Measurements from ENCODE around the gene EVX2. TPM values are rescaled to one million over a fixed set of nuclear protein-coding genes. Genes with fewer than 3 reads are reported as not detected.

Gene EVX2
- total RNA-seq, 2 experiments from 2014 or later: not detected

DNA sequence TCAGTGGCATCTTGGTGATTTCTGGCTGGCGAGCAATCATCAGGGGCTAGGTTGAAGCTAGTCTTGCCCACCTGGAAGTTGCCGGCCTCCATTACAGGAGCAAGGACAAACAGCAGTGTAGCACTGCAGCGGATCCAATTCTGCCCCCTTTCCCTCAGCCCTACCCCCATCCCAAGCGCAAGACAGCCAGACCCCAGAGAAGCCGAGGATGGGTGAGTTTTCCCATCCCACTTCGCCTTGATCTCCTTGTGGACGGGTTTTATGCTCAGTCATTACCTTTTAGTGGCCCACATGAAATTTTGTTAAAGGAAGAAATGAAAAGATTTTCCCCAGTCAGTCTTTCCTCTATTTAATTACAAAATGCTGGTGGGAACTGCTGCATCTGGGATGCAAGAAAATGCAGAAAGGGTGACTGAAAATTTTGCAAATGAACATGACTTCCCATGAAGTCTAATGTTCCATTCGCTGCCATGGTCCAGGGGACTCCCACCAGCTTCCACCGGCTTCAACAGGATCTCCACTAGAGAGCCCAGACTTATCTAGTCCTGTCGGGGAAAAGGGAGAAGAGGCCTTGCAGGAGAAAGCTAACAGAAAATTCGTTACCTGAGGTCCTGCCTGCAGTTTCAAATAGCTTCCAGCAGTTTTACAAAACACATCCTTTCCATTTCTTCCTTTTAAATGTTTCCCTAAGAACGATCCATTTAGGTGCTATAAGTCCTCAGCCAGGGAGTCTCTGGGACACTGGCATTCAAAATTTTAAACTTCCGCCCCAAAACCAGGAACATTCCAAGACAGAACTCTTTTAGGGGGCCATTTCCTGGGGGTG is 36.8 kb upstream of the EVX2 start:
- no peak overlapping the region for H3K4me3 ChIP-seq (ENCODE audit: low read length)
- H3K4me3 Mint-ChIP-seq: peak overlapping the region; percentile 34
- H3K9me3 ChIP-seq (ENCODE audit: control insufficient read depth in 1 of 2, insufficient read depth in 1 of 2, low read length in 2 of 2): peaks cover 0 to 68% of the 10 kb centered on the region in 2 experiments
- H3K36me3 ChIP-seq (ENCODE audit: insufficient read depth, low read length): no peaks in the 10 kb centered on the region
- H3K27me3 ChIP-seq (ENCODE audit: control insufficient read depth in 1 of 2, insufficient read depth in 2 of 2, low read length in 2 of 2): peaks cover 92 to 98% of the 10 kb centered on the region in 2 experiments
- ChIA-PET CTCF (interaction anchor here (0.9 to 1.5 kb wide), 2 partner anchors 12 to 1028 kb away, joined by 3 to 5 read pairs; no protein-coding TSS in a partner anchor), POLR2A (interaction anchor here (2.6 kb wide), 1 partner anchor 10 kb away, joined by 8 read pairs; no protein-coding TSS in a partner anchor)
- no peaks in the 10 kb centered on the region for H3K9me3 Mint-ChIP-seq
- DNase-seq (no peak), ATAC-seq (ENCODE audit: poor library complexity) (no peak)
- H3K4me1 ChIP-seq (ENCODE audit: insufficient read depth, low read length): peaks cover 26% of the 10 kb centered on the region
- peaks cover 14% of the 10 kb centered on the region for H3K4me1 Mint-ChIP-seq (ENCODE audit: low read depth)
- peaks cover 10% of the 10 kb centered on the region for H3K36me3 Mint-ChIP-seq (ENCODE audit: low read depth)
- intact Hi-C loops (cut with DNase I, micrococcal nuclease): loop anchor here in 1 of 2 experiments (10.0 kb wide), 1 partner anchor 54 kb away; no protein-coding TSS in a partner anchor
- peaks cover 93% of the 10 kb centered on the region for H3K27me3 Mint-ChIP-seq
- no peak for TF ChIP-seq CTCF (IDR thresholded peaks at IDR 0.05)
- H3K27ac ChIP-seq (ENCODE audit: low read depth in 1 of 2, low read length in 2 of 2): no peak overlapping the region
- H3K27ac Mint-ChIP-seq: no peak overlapping the region

DNA sequence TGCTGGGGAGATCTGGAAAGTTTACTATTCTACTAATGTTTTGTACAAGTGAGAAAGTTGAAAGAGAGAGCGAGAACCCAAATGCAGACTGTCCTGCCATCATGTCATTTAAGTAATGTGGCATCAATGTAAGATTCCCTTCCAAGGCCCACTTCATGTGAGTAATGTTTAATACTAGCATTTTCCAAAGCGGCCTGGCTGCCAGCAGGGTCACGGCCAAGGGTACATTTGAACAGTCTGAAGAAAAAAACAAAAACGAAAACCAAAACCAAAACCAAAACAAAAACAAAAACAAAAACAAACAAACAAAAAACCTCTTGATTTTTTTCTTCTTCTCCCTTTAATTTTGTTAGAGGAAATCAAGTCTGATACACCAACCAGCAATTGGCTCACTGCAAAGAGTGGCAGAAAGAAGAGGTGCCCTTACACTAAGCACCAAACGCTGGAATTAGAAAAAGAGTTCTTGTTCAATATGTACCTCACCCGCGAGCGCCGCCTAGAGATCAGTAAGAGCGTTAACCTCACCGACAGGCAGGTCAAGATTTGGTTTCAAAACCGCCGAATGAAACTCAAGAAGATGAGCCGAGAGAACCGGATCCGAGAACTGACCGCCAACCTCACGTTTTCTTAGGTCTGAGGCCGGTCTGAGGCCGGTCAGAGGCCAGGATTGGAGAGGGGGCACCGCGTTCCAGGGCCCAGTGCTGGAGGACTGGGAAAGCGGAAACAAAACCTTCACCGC is 35.0 kb upstream of the EVX2 start:
- ChIA-PET CTCF (no interaction called here), POLR2A (no interaction called here)
- H3K27ac Mint-ChIP-seq: no peak overlapping the region
- Histone ChIP-seq H3K9me3 (ENCODE audit: control insufficient read depth in 1 of 2, insufficient read depth in 1 of 2, low read length in 2 of 2) (peaks cover 5 to 69% of the 10 kb centered on the region in 2 experiments), H3K36me3 (ENCODE audit: insufficient read depth, low read length) (no peaks in the 10 kb centered on the region), H3K27ac (ENCODE audit: low read depth in 1 of 2, low read length in 2 of 2) (no peak overlapping the region), H3K4me3 (ENCODE audit: low read length) (no peak overlapping the region), H3K27me3 (ENCODE audit: control insufficient read depth in 1 of 2, insufficient read depth in 2 of 2, low read length in 2 of 2) (peaks cover 92 to 98% of the 10 kb centered on the region in 2 experiments), H3K4me1 (ENCODE audit: insufficient read depth, low read length) (peaks cover 24% of the 10 kb centered on the region)
- no peak overlapping the region for H3K4me3 Mint-ChIP-seq
- no peak for TF ChIP-seq CTCF (IDR thresholded peaks at IDR 0.05)
- DNase-seq (peak in 1 of 14 experiments; percentile 43), ATAC-seq (ENCODE audit: poor library complexity) (no peak)
- H3K9me3 Mint-ChIP-seq: no peaks in the 10 kb centered on the region
- intact Hi-C loops (cut with DNase I, micrococcal nuclease): loop anchor here in 1 of 2 experiments (5.0 kb wide), 1 partner anchor 36 kb away; the partner anchor contains the start of gene EVX2
- H3K36me3 Mint-ChIP-seq (ENCODE audit: low read depth): peaks cover 10% of the 10 kb centered on the region
- peaks cover 92% of the 10 kb centered on the region for H3K27me3 Mint-ChIP-seq
- peaks cover 12% of the 10 kb centered on the region for H3K4me1 Mint-ChIP-seq (ENCODE audit: low read depth)

DNA sequence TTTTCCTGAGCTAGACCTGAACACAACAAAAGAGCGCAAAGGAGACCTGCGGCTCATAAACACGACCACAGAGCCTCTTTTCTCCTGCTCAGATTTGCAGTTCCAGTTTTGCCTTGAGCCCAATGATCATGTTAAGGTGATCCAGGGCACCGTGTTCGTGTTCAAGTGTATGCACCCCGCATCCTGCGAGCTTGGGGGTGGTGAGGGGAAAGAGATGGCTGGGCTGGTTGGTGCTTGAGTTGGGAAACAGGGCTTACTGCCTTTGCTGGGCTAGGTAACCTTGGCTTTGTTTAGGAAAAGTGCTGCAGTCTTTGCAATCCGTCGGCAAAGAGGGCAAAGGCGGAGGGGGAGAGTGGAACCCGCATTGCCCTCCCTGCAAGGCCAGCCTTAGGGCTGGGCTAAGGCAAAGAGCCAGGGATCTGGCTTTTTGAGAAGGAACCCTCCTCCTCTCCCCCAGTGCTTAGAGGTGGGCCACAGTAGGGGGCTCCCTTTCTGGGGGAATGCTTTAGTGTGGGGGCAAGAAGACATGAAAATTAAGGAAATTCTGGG is 34.1 kb upstream of the EVX2 start:
- peaks cover 10% of the 10 kb centered on the region for H3K36me3 Mint-ChIP-seq (ENCODE audit: low read depth)
- Histone ChIP-seq H3K9me3 (ENCODE audit: control insufficient read depth in 1 of 2, insufficient read depth in 1 of 2, low read length in 2 of 2) (peaks cover 10 to 66% of the 10 kb centered on the region in 2 experiments), H3K27ac (ENCODE audit: low read depth in 1 of 2, low read length in 2 of 2) (no peak overlapping the region), H3K36me3 (ENCODE audit: insufficient read depth, low read length) (no peaks in the 10 kb centered on the region), H3K4me1 (ENCODE audit: insufficient read depth, low read length) (peaks cover 16% of the 10 kb centered on the region), H3K4me3 (ENCODE audit: low read length) (no peak overlapping the region), H3K27me3 (ENCODE audit: control insufficient read depth in 1 of 2, insufficient read depth in 2 of 2, low read length in 2 of 2) (peaks cover 93 to 99% of the 10 kb centered on the region in 2 experiments)
- ChIA-PET CTCF (interaction anchor here (1.8 kb wide), 1 partner anchor 9 kb away, joined by 4 read pairs; no protein-coding TSS in a partner anchor), POLR2A (interaction anchor here (0.7 kb wide), 1 partner anchor 16 kb away, joined by 3 read pairs; no protein-coding TSS in a partner anchor)
- H3K9me3 Mint-ChIP-seq: no peaks in the 10 kb centered on the region
- H3K27me3 Mint-ChIP-seq: peaks cover 95% of the 10 kb centered on the region
- no peak overlapping the region for H3K4me3 Mint-ChIP-seq
- peaks cover 7% of the 10 kb centered on the region for H3K4me1 Mint-ChIP-seq (ENCODE audit: low read depth)
- TF ChIP-seq CTCF (IDR thresholded peaks at IDR 0.05): no peak
- intact Hi-C loops (cut with DNase I, micrococcal nuclease): loop anchor here in 1 of 2 experiments (5.0 kb wide), 1 partner anchor 36 kb away; the partner anchor contains the start of gene EVX2
- ATAC-seq (ENCODE audit: poor library complexity) (no peak), DNase-seq (no peak)
- H3K27ac Mint-ChIP-seq: no peak overlapping the region
